Measurements from ENCODE around the gene TAS2R40.

The TAS2R40 gene

GRCh38 chr7:143237366-143237765, 15.5 kb downstream of the TAS2R40 start:
- no peak for DNase-seq (ENCODE audit: low spot score)
- TF ChIP-seq CTCF (conservative IDR thresholded peaks at IDR 0.05; ENCODE audit: low read depth), result no peak
- no peak overlapping the region for H3K27ac ChIP-seq
- POLR2A ChIA-PET (ENCODE audit: low non-redundant PET), result no interaction called here
- CTCF ChIA-PET, result interaction anchor here (0.7 kb wide), 1 partner anchor 749 kb away, joined by 4 read pairs; no protein-coding TSS in a partner anchor

GRCh38 chr7:143238289-143238980, 16.6 kb downstream of the TAS2R40 start:
- DNase-seq (ENCODE audit: low spot score), result no peak
- ChIA-PET CTCF (no interaction called here), POLR2A (ENCODE audit: low non-redundant PET) (no interaction called here)
- no peak for TF ChIP-seq CTCF (conservative IDR thresholded peaks at IDR 0.05; ENCODE audit: low read depth)
- no peak overlapping the region for H3K27ac ChIP-seq

- no peak overlapping the region for H3K27ac ChIP-seq
- TF ChIP-seq CTCF (conservative IDR thresholded peaks at IDR 0.05; ENCODE audit: low read depth), result no peak
- ChIA-PET POLR2A (ENCODE audit: low non-redundant PET) (no interaction called here), CTCF (interaction anchor here (1.1 to 1.3 kb wide), 4 partner anchors 24 to 176 kb away, joined by 3 to 11 read pairs (median 6); partner anchors contain the start of gene EPHA1)
- no peak for DNase-seq (ENCODE audit: low spot score)
Measured at GRCh38 chr7:143239813-143240212, 18.0 kb downstream of the TAS2R40 start.

DNA sequence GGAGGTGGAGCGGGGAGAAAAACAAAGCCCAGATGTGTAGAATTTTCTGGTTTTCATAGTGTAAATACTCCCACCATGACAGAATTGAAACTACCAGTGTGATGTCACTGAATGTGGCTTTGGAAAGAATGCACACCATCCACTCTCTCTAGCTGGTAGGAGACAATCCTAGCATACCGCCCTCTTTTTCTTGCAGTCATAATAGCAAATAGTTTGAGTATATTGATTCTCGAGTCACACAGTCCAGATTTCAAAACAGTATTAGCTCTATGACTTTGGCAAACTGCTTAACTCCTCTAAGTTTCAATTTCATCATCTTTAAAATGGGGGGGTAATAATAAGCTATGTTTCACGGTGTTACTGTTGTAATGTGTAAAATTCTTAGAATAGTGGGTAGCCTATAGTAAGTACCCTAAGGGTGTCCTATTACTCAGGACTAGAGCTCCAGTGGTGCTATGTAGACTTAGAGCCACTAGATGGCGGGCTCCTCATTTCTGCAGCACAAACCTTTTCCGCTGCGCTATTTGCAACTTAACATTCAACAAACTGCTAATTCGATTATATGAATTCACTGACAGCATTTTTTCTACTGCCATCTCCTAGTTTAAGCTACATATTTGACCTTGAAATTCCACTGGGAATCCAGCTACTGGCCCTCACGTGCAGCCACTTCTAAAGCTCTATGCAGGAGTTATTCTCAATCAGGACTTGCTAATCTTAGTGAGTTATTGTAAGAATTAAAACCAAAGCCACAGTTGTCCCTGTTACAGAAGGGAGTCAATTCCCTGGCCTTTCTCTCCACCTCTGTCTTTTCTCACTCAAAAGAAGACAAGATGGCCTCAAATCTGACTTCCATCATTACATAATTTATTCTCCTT, 18.7 kb downstream of the TAS2R40 start:
- H3K27ac ChIP-seq, result no peak overlapping the region
- peak; percentile 37 for DNase-seq (ENCODE audit: low spot score)
- ChIA-PET CTCF (interaction anchor here (0.5 to 1.3 kb wide), 11 partner anchors 16 to 493 kb away, joined by 3 to 11 read pairs (median 4); partner anchors contain the start of genes EPHA1 and GSTK1), POLR2A (ENCODE audit: low non-redundant PET) (no interaction called here)
- peak; percentile 98 for TF ChIP-seq CTCF (conservative IDR thresholded peaks at IDR 0.05; ENCODE audit: low read depth)

DNA sequence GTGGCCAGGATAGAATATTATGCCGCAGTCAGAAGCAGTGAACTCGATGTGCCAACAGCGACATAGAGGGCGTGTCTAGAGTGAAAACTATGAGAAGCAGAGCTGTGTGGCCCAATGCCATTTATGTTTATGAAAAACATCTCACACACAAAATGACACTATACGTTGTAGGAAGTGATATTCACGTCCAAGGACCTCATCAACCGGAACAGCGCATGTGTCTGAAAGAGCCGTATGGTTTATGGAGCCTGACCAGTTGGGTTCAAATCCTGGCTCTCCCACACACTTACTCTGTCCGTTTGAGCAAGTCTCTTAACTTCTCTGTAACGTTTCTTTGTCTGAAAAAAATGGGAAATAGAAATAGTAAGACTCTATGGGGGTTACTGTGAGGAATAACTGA, 20.5 kb downstream of the TAS2R40 start:
- no peak for DNase-seq (ENCODE audit: low spot score)
- CTCF ChIA-PET, result no interaction called here
- no peak overlapping the region for H3K27ac ChIP-seq
- no peak for TF ChIP-seq CTCF (conservative IDR thresholded peaks at IDR 0.05; ENCODE audit: low read depth)
- POLR2A ChIA-PET (ENCODE audit: low non-redundant PET), result no interaction called here

- no peak for DNase-seq (ENCODE audit: low spot score)
- CTCF ChIA-PET, result no interaction called here
- POLR2A ChIA-PET (ENCODE audit: low non-redundant PET), result no interaction called here
Measured at GRCh38 chr7:143243111-143243510, 21.3 kb downstream of the TAS2R40 start.

More at GRCh38 chr7:143243111-143243510, 21.3 kb downstream of the TAS2R40 start:
- TF ChIP-seq CTCF (conservative IDR thresholded peaks at IDR 0.05; ENCODE audit: low read depth), result no peak
- H3K27ac ChIP-seq, result no peak overlapping the region

Measured in RWPE1 (cell line).